ENCODE results near the gene MRPL40.

The MRPL40 gene

GRCh38 chr22:19395276-19395675 is 37.1 kb upstream of the MRPL40 start:
- Histone ChIP-seq H3K79me1 (replicated peaks; ENCODE audit: low read length, poor library complexity, severe bottlenecking) (peaks cover 15% of the 10 kb centered on the region), H3K36me3 (ENCODE audit: control insufficient read depth in 1 of 2, insufficient read depth in 2 of 2, low read depth in 1 of 2, low read length in 2 of 2) (peaks cover 70 to 89% of the 10 kb centered on the region in 2 experiments), H3K23ac (ENCODE audit: low read length in 2 of 2) (no peak overlapping the region), H3K9me3 (ENCODE audit: control insufficient read depth, low read length) (no peaks in the 10 kb centered on the region), H3K14ac (ENCODE audit: low read length in 2 of 2) (no peak overlapping the region), H2BK5ac (ENCODE audit: low read depth, low read length, poor library complexity, severe bottlenecking) (no peak overlapping the region), H2BK12ac (ENCODE audit: low read length in 2 of 2) (no peak overlapping the region), H2AK5ac (ENCODE audit: low read length, severe bottlenecking) (no peak overlapping the region), H2BK120ac (ENCODE audit: low read depth, low read length) (no peak overlapping the region), H3K4me2 (ENCODE audit: low read length, poor library complexity, severe bottlenecking) (no peak overlapping the region), H3K27ac (ENCODE audit: low read length, poor library complexity, severe bottlenecking) (no peak overlapping the region), H4K8ac (ENCODE audit: low read length) (no peak overlapping the region), H2AFZ (ENCODE audit: low read depth, low read length) (no peak overlapping the region), H3K4ac (ENCODE audit: low read depth in 1 of 2, low read length in 2 of 2) (no peak overlapping the region), H4K91ac (ENCODE audit: low read length) (no peak overlapping the region), H3K4me1 (ENCODE audit: control insufficient read depth, insufficient read depth, low read depth, low read length) (no peaks in the 10 kb centered on the region), H3K9ac (ENCODE audit: low read length) (no peak overlapping the region), H3K18ac (ENCODE audit: low read depth in 1 of 2, low read length in 2 of 2) (no peak overlapping the region), H2BK15ac (ENCODE audit: low read depth, poor library complexity, severe bottlenecking) (no peak overlapping the region), H3K27me3 (ENCODE audit: control insufficient read depth in 1 of 2, insufficient read depth in 1 of 2, low read length in 2 of 2) (no peaks in the 10 kb centered on the region), H3K4me3 (ENCODE audit: insufficient read depth in 1 of 2, low read depth in 1 of 2, low read length in 2 of 2) (no peak overlapping the region)
- no peak for DNase-seq
- 97% methylated on average over 4 of the region's 4 CpGs for WGBS

- Histone ChIP-seq H3K79me1 (replicated peaks; ENCODE audit: low read length, poor library complexity, severe bottlenecking) (peaks cover 19% of the 10 kb centered on the region), H2BK5ac (ENCODE audit: low read depth, low read length, poor library complexity, severe bottlenecking) (no peak overlapping the region), H4K91ac (ENCODE audit: low read length) (no peak overlapping the region), H3K23ac (ENCODE audit: low read length in 2 of 2) (no peak overlapping the region), H3K27ac (ENCODE audit: low read length, poor library complexity, severe bottlenecking) (no peak overlapping the region), H3K4ac (ENCODE audit: low read depth in 1 of 2, low read length in 2 of 2) (no peak overlapping the region), H3K9ac (ENCODE audit: low read length) (no peak overlapping the region), H2BK15ac (ENCODE audit: low read depth, poor library complexity, severe bottlenecking) (no peak overlapping the region), H3K18ac (ENCODE audit: low read depth in 1 of 2, low read length in 2 of 2) (no peak overlapping the region), H2BK12ac (ENCODE audit: low read length in 2 of 2) (no peak overlapping the region), H3K4me3 (ENCODE audit: insufficient read depth in 1 of 2, low read depth in 1 of 2, low read length in 2 of 2) (no peak overlapping the region), H3K9me3 (ENCODE audit: control insufficient read depth, low read length) (no peaks in the 10 kb centered on the region), H3K36me3 (ENCODE audit: control insufficient read depth in 1 of 2, insufficient read depth in 2 of 2, low read depth in 1 of 2, low read length in 2 of 2) (peaks cover 71 to 92% of the 10 kb centered on the region in 2 experiments), H2AFZ (ENCODE audit: low read depth, low read length) (no peak overlapping the region), H2BK120ac (ENCODE audit: low read depth, low read length) (no peak overlapping the region), H3K4me1 (ENCODE audit: control insufficient read depth, insufficient read depth, low read depth, low read length) (no peaks in the 10 kb centered on the region), H4K8ac (ENCODE audit: low read length) (no peak overlapping the region), H3K14ac (ENCODE audit: low read length in 2 of 2) (no peak overlapping the region), H3K4me2 (ENCODE audit: low read length, poor library complexity, severe bottlenecking) (no peak overlapping the region), H2AK5ac (ENCODE audit: low read length, severe bottlenecking) (no peak overlapping the region), H3K27me3 (ENCODE audit: control insufficient read depth in 1 of 2, insufficient read depth in 1 of 2, low read length in 2 of 2) (no peaks in the 10 kb centered on the region)
- no peak for DNase-seq
- 100% methylated on average over 6 of the region's 6 CpGs for WGBS
These were observed 35.8 kb upstream of the MRPL40 start for GRCh38 chr22:19396561-19396933.

DNA sequence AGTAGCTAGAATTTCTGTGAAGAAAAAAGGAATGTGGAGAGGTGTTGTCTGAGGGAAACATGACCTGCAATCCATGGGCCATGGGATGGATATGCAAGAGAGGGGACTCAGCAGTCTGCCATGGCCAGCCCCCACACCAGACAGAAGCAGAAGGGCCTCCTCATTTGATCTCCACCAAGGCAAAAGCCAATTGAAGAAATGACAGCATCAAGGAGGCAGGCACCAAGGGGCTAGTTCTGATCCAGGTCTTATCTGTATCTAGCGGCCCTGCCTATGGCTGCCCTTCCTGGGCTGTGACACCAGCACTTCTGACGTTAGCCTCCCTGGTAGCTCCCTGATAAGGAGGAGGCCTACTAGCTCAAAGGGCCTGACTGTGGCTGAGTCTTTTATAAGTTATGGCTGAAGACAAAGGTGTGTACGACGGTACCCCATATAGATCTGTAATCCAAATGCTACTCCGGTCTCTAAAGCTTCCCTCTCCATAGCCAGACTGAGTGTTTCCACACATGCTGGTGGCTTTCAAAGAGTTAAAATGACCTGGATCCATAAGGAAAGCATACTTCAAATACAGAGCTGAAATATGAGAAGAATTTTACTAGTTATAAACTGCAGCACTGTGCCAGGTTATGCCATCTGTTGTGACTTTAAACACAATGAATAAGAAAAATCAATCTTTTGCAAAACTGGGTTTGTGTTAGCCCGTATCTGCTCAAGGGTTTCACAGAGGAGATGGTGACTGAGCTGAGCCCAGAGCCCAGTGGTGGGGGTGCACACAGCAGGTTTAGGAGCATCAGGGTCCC is 35.2 kb upstream of the MRPL40 start:
- H4K91ac ChIP-seq (ENCODE audit: low read length): no peak overlapping the region
- H2AK5ac ChIP-seq (ENCODE audit: low read length, severe bottlenecking): no peak overlapping the region
- DNase-seq: no peak
- no peak overlapping the region for H2BK120ac ChIP-seq (ENCODE audit: low read depth, low read length)
- H3K27me3 ChIP-seq (ENCODE audit: control insufficient read depth in 1 of 2, insufficient read depth in 1 of 2, low read length in 2 of 2): no peaks in the 10 kb centered on the region
- no peak overlapping the region for H2BK15ac ChIP-seq (ENCODE audit: low read depth, poor library complexity, severe bottlenecking)
- H3K23ac ChIP-seq (ENCODE audit: low read length in 2 of 2): no peak overlapping the region
- H3K4ac ChIP-seq (ENCODE audit: low read depth in 1 of 2, low read length in 2 of 2): no peak overlapping the region
- no peak overlapping the region for H3K18ac ChIP-seq (ENCODE audit: low read depth in 1 of 2, low read length in 2 of 2)
- no peak overlapping the region for H2BK5ac ChIP-seq (ENCODE audit: low read depth, low read length, poor library complexity, severe bottlenecking)
- H3K79me1 ChIP-seq (replicated peaks; ENCODE audit: low read length, poor library complexity, severe bottlenecking): peaks cover 22% of the 10 kb centered on the region
- H2BK12ac ChIP-seq (ENCODE audit: low read length in 2 of 2): no peak overlapping the region
- no peak overlapping the region for H3K4me3 ChIP-seq (ENCODE audit: insufficient read depth in 1 of 2, low read depth in 1 of 2, low read length in 2 of 2)
- no peak overlapping the region for H3K4me2 ChIP-seq (ENCODE audit: low read length, poor library complexity, severe bottlenecking)
- H3K9me3 ChIP-seq (ENCODE audit: control insufficient read depth, low read length): no peaks in the 10 kb centered on the region
- 95% methylated on average over 6 of the region's 6 CpGs for WGBS
- H3K14ac ChIP-seq (ENCODE audit: low read length in 2 of 2): no peak overlapping the region
- no peak overlapping the region for H4K8ac ChIP-seq (ENCODE audit: low read length)
- no peak overlapping the region for H3K9ac ChIP-seq (ENCODE audit: low read length)
- H2AFZ ChIP-seq (ENCODE audit: low read depth, low read length): no peak overlapping the region
- H3K27ac ChIP-seq (ENCODE audit: low read length, poor library complexity, severe bottlenecking): no peak overlapping the region
- H3K36me3 ChIP-seq (ENCODE audit: control insufficient read depth in 1 of 2, insufficient read depth in 2 of 2, low read depth in 1 of 2, low read length in 2 of 2): peaks cover 68 to 92% of the 10 kb centered on the region in 2 experiments
- no peaks in the 10 kb centered on the region for H3K4me1 ChIP-seq (ENCODE audit: control insufficient read depth, insufficient read depth, low read depth, low read length)

DNA sequence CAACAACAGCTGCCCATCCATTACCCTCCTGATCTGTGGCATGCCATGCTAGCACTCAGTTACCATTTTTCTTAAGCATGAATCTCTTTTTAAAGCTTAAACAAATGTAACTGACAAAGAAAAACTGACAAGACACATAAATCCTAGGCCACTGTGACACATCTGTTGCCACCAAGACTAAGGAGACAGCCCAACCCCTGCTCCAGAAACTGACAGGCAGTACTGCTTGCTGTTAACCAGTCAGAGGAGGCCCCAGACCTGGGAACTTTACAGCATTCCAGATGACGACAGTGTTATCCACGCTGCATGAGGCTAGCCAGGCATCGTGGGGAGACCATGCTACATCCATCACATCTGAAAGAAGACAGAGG is 34.6 kb upstream of the MRPL40 start:
- no peak for DNase-seq
- H3K9ac ChIP-seq (ENCODE audit: low read length): no peak overlapping the region
- H3K14ac ChIP-seq (ENCODE audit: low read length in 2 of 2): no peak overlapping the region
- no peak overlapping the region for H2BK15ac ChIP-seq (ENCODE audit: low read depth, poor library complexity, severe bottlenecking)
- H3K79me1 ChIP-seq (replicated peaks; ENCODE audit: low read length, poor library complexity, severe bottlenecking): peaks cover 18% of the 10 kb centered on the region
- WGBS: 94% methylated on average over 3 of the region's 3 CpGs
- no peak overlapping the region for H2AK5ac ChIP-seq (ENCODE audit: low read length, severe bottlenecking)
- no peak overlapping the region for H3K27ac ChIP-seq (ENCODE audit: low read length, poor library complexity, severe bottlenecking)
- H3K23ac ChIP-seq (ENCODE audit: low read length in 2 of 2): no peak overlapping the region
- no peak overlapping the region for H2AFZ ChIP-seq (ENCODE audit: low read depth, low read length)
- H2BK120ac ChIP-seq (ENCODE audit: low read depth, low read length): no peak overlapping the region
- H3K4ac ChIP-seq (ENCODE audit: low read depth in 1 of 2, low read length in 2 of 2): no peak overlapping the region
- no peak overlapping the region for H3K4me2 ChIP-seq (ENCODE audit: low read length, poor library complexity, severe bottlenecking)
- H3K18ac ChIP-seq (ENCODE audit: low read depth in 1 of 2, low read length in 2 of 2): no peak overlapping the region
- peaks cover 62 to 88% of the 10 kb centered on the region in 2 experiments for H3K36me3 ChIP-seq (ENCODE audit: control insufficient read depth in 1 of 2, insufficient read depth in 2 of 2, low read depth in 1 of 2, low read length in 2 of 2)
- H2BK12ac ChIP-seq (ENCODE audit: low read length in 2 of 2): no peak overlapping the region
- no peak overlapping the region for H3K4me3 ChIP-seq (ENCODE audit: insufficient read depth in 1 of 2, low read depth in 1 of 2, low read length in 2 of 2)
- no peaks in the 10 kb centered on the region for H3K27me3 ChIP-seq (ENCODE audit: control insufficient read depth in 1 of 2, insufficient read depth in 1 of 2, low read length in 2 of 2)
- no peak overlapping the region for H4K8ac ChIP-seq (ENCODE audit: low read length)
- H4K91ac ChIP-seq (ENCODE audit: low read length): no peak overlapping the region
- H3K9me3 ChIP-seq (ENCODE audit: control insufficient read depth, low read length): no peaks in the 10 kb centered on the region
- no peak overlapping the region for H2BK5ac ChIP-seq (ENCODE audit: low read depth, low read length, poor library complexity, severe bottlenecking)
- no peaks in the 10 kb centered on the region for H3K4me1 ChIP-seq (ENCODE audit: control insufficient read depth, insufficient read depth, low read depth, low read length)
